ENCODE data around the gene MACROD2.

MACROD2 gene

GRCh38 chr20:14374196-14374595, 378.9 kb downstream of the MACROD2 start:
- no peak for TF ChIP-seq SIN3A (IDR thresholded peaks at IDR 0.05; ENCODE audit: borderline replicate concordance, insufficient read depth, low read length)
- no peak for TF ChIP-seq TAF1 (IDR thresholded peaks at IDR 0.05; ENCODE audit: borderline replicate concordance, insufficient read depth, low read length)
- no peak for TF ChIP-seq FOXP2 (optimal IDR thresholded peaks at IDR 0.05; ENCODE audit: borderline replicate concordance, extremely low read depth, extremely low read length, insufficient read depth)
- TF ChIP-seq POLR2AphosphoS5 (IDR thresholded peaks at IDR 0.05; ENCODE audit: low read depth, low read length) = no peak
- no peak for TF ChIP-seq REST (IDR thresholded peaks at IDR 0.05; ENCODE audit: insufficient read depth in 1 of 2, low read depth in 2 of 2, low read length in 2 of 2)

GRCh38 chr20:14375416-14375985, 380.2 kb downstream of the MACROD2 start:
- TF ChIP-seq TAF1 (IDR thresholded peaks at IDR 0.05; ENCODE audit: borderline replicate concordance, insufficient read depth, low read length) (no peak), FOXP2 (optimal IDR thresholded peaks at IDR 0.05; ENCODE audit: borderline replicate concordance, extremely low read depth, extremely low read length, insufficient read depth) (no peak), REST (IDR thresholded peaks at IDR 0.05; ENCODE audit: insufficient read depth in 1 of 2, low read depth in 2 of 2, low read length in 2 of 2) (no peak), POLR2AphosphoS5 (IDR thresholded peaks at IDR 0.05; ENCODE audit: low read depth, low read length) (no peak)

- no peak for TF ChIP-seq TAF1 (IDR thresholded peaks at IDR 0.05; ENCODE audit: borderline replicate concordance, insufficient read depth, low read length)
- TF ChIP-seq SIN3A (IDR thresholded peaks at IDR 0.05; ENCODE audit: borderline replicate concordance, insufficient read depth, low read length) = no peak
- no peak for TF ChIP-seq REST (IDR thresholded peaks at IDR 0.05; ENCODE audit: insufficient read depth in 1 of 2, low read depth in 2 of 2, low read length in 2 of 2)
- no peak for TF ChIP-seq FOXP2 (optimal IDR thresholded peaks at IDR 0.05; ENCODE audit: borderline replicate concordance, extremely low read depth, extremely low read length, insufficient read depth)
- no peak for TF ChIP-seq POLR2AphosphoS5 (IDR thresholded peaks at IDR 0.05; ENCODE audit: low read depth, low read length)
Measured at GRCh38 chr20:14378326-14378725, 383.0 kb downstream of the MACROD2 start.

GRCh38 chr20:14383335-14383734, 388.0 kb downstream of the MACROD2 start:
- TF ChIP-seq POLR2AphosphoS5 (IDR thresholded peaks at IDR 0.05; ENCODE audit: low read depth, low read length) (no peak), SIN3A (IDR thresholded peaks at IDR 0.05; ENCODE audit: borderline replicate concordance, insufficient read depth, low read length) (no peak), TAF1 (IDR thresholded peaks at IDR 0.05; ENCODE audit: borderline replicate concordance, insufficient read depth, low read length) (no peak), REST (IDR thresholded peaks at IDR 0.05; ENCODE audit: insufficient read depth in 1 of 2, low read depth in 2 of 2, low read length in 2 of 2) (no peak), FOXP2 (optimal IDR thresholded peaks at IDR 0.05; ENCODE audit: borderline replicate concordance, extremely low read depth, extremely low read length, insufficient read depth) (no peak)
